Erythroblast (primary cell): ENCODE measurements around the gene CEP250.

ENCODE experiments used
- GATA1 ChIP-seq: IDR thresholded peaks from 2 replicates; pipeline ENCODE4 v1.6.1; 2011; ENCODE audit warnings: low read depth, mild to moderate bottlenecking, control low read depth, low read length, moderate library complexity
- POLR2A ChIP-seq: IDR thresholded peaks from 2 replicates; pipeline ENCODE4 v1.6.1; 2011; ENCODE audit warnings: mild to moderate bottlenecking, low read length

- TF ChIP-seq POLR2A (no peak), GATA1 (no peak)
These were observed 89.0 kb downstream of the CEP250 start for GRCh38 chr20:35544436-35544835.
